Heart left ventricle (tissue), 16 donors: ENCODE measurements around the gene MORN2. TPM values are rescaled to one million over a fixed set of nuclear protein-coding genes. Genes with fewer than 3 reads are reported as not detected.

ENCODE experiments used
- ATAC-seq, 4 donors: fragments of 200-7000 bp; cut with Tn5 transposase; one replicate each; pipeline ENCODE4 v1.9.1; 2020 to 2022; ENCODE audit warnings: moderate library complexity in 4 of 4, mild to moderate bottlenecking in 3 of 4, moderate number of reproducible peaks in 1 of 4
- DNase-seq, 5 donors: peaks; one replicate each; pipeline ENCODE4 v3.0.0-alpha.2; 2020
- H3K27ac ChIP-seq, 12 donors: fragments of 200-600 bp; sonication (generic) in 4 of 12; one replicate each; pipeline versions ENCODE4 v1.5.0 to v1.8.0; 2016 to 2022; ENCODE audit warnings: mild to moderate bottlenecking in 2 of 12
- H3K27me3 ChIP-seq, 9 donors: fragments of 200-600 bp; sonication (generic) in 2 of 9; one replicate each; pipeline versions ENCODE4 v1.5.1 to v1.8.0; 2016 to 2022; ENCODE audit warnings: mild to moderate bottlenecking in 3 of 9
- H3K36me3 ChIP-seq, 9 donors: fragments of 200-600 bp; sonication (generic) in 2 of 9; one replicate each; pipeline versions ENCODE4 v1.5.0 to v1.8.0; 2018 to 2022; ENCODE audit warnings: mild to moderate bottlenecking in 2 of 9
- H3K4me1 ChIP-seq, 12 donors: fragments of 200-600 bp; sonication (generic) in 4 of 12; one replicate each; pipeline versions ENCODE4 v1.5.0 to v1.8.0; 2016 to 2022; ENCODE audit warnings: mild to moderate bottlenecking in 3 of 12
- H3K4me3 ChIP-seq, 12 donors: fragments of 200-600 bp; sonication (generic) in 4 of 12; one replicate each; pipeline versions ENCODE4 v1.5.0 to v1.8.0; 2017 to 2022; ENCODE audit warnings: mild to moderate bottlenecking in 9 of 12, moderate library complexity in 4 of 12
- H3K9me3 ChIP-seq, 12 donors: fragments of 200-600 bp; sonication (generic) in 4 of 12; one replicate each; pipeline versions ENCODE4 v1.5.0 to v1.8.0; 2016 to 2022; ENCODE audit warnings: mild to moderate bottlenecking in 1 of 12
- POLR2A ChIP-seq, 2 donors: fragments of 450-650 bp; IDR thresholded peaks; one replicate each; pipeline ENCODE4 v1.6.1; 2017; ENCODE audit warnings: antibody characterized with exemption in 2 of 2, mild to moderate bottlenecking in 2 of 2, moderate library complexity in 2 of 2
- WGBS, 4 donors: extraction: QIAGEN DNeasy Blood & Tissue Kit in 2 of 4; methylation state at CpG; one replicate each; pipeline versions ENCODE4 v1.1.5 to v1.1.7; 2013 to 2018; 5-methylcytosine and 5-hydroxymethylcytosine counted together
- intact Hi-C, 10 donors: fragments of 100-400 bp; cut with DNase I; formaldehyde crosslinking; loops; one replicate each; pipeline versions ENCODE4 v1.11.1 to v1.14.2; 2022
- polyA plus RNA-seq, 2 donors: library from polyadenylated mRNA; stranded (reverse); fragments of 200-250 nt; gene quantifications; one replicate each; pipeline ENCODE4 v1.2.3, GENCODE V29; 2013
- total RNA-seq, 9 donors: library from RNA; depleted of rRNA in 2 of 9; stranded (reverse); fragments of >200 nt in 2 of 9; fragmentation: NEBNext Ultra II Directional in 3 of 9; extraction: Animal tissue kit (Norgen Biotek cat#: 25700) in 3 of 9; gene quantifications; one replicate each; pipeline versions ENCODE4 v1.1.0 to v1.2.4, GENCODE V29; 2016 to 2023
- TF ChIP-seq, protein P1 (sequence below), 12 donors: fragments of 200-600 bp; sonication (generic) in 4 of 12; IDR thresholded peaks; one replicate each; pipeline versions ENCODE4 v1.5.0 to v1.8.0; 2018 to 2022; ENCODE audit warnings: antibody characterized with exemption in 12 of 12, mild to moderate bottlenecking in 5 of 12
- donor health status: ischemic (EF 13 %, LVEDD 7.1; RV severe dilation, severe dysfunction).
- donor health status: healthy with polysubstance abuse.
- donor health status: DM: no; HTN: yes; CAD: no.
- donor health status: DM: no; HTN: no; CAD: no.
- donor health status: ischemic (EF 25% LVEDD 6.9; RV normal size, moderate dysfunction).
- donor health status: ischemic (EF 25% LVEDD 5.7; RV mildly dilated, moderate dysfunction).
- donor health status: healthy.
- donor health status: DM: yes; HTN: yes; CAD: no.
- donor health status: ischemic (EF 35%, LVEDD 5.7; RV mildly dilated, moderate dysfunction).
- donor health status: nonischemic (EF 11% LVEDD 7.7; RV severe dilation, severe dysfunction).
- donor health status: DM: yes; HTN: yes; CAD: no.
- donor health status: PGD.
- donor health status: ischemic (EF 29% LVEDD 5.4; RV normal size, mild dysfunction).
- donor health status: nonischemic (EF 23%, LVEDD 6.1; RV moderate dilation, normal function).

Gene MORN2
- total and polyA plus RNA-seq, 11 donors = 10.5 to 39.8 (median 21.1) TPM

DNA sequence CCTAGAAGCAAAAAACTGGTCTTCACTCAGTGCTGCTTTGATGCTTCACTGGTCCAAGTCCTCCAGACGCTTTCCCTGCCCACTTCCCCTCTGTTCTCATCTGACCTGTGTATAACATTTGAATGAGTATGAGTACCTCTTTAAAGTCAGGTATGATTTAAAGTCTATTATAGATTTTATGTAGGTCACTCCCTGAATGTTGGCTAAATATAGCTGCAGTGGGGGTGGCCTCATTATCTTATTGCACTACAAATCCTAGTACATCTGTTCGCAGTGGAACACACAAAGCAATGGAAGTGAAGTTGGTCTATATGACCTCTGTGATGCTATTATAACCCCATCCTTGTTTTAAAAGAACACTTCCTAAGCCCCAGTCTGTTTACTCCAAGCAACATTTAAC lies 47.1 kb downstream of the MORN2 start:
- Histone ChIP-seq H3K36me3 (no peaks in the 10 kb centered on the region), H3K27ac (no peak overlapping the region), H3K4me3 (no peak overlapping the region), H3K27me3 (no peaks in the 10 kb centered on the region), H3K9me3 (no peaks in the 10 kb centered on the region), H3K4me1 (peaks cover 0 to 3% (median 0%) of the 10 kb centered on the region in 12 donors)
- ATAC-seq = peak in 3 of 4 donors; percentile 37 to 62 (median 46)
- intact Hi-C loops = no loop called here
- DNase-seq = no peak
- TF ChIP-seq, protein P1, sequence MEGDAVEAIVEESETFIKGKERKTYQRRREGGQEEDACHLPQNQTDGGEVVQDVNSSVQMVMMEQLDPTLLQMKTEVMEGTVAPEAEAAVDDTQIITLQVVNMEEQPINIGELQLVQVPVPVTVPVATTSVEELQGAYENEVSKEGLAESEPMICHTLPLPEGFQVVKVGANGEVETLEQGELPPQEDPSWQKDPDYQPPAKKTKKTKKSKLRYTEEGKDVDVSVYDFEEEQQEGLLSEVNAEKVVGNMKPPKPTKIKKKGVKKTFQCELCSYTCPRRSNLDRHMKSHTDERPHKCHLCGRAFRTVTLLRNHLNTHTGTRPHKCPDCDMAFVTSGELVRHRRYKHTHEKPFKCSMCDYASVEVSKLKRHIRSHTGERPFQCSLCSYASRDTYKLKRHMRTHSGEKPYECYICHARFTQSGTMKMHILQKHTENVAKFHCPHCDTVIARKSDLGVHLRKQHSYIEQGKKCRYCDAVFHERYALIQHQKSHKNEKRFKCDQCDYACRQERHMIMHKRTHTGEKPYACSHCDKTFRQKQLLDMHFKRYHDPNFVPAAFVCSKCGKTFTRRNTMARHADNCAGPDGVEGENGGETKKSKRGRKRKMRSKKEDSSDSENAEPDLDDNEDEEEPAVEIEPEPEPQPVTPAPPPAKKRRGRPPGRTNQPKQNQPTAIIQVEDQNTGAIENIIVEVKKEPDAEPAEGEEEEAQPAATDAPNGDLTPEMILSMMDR (IDR thresholded peaks at IDR 0.05) = no peak
- no peak for TF ChIP-seq POLR2A (IDR thresholded peaks at IDR 0.05)
- WGBS, 4 donors = 65 to 79% (median 72%) methylated on average over 2 of the region's 2 CpGs

DNA sequence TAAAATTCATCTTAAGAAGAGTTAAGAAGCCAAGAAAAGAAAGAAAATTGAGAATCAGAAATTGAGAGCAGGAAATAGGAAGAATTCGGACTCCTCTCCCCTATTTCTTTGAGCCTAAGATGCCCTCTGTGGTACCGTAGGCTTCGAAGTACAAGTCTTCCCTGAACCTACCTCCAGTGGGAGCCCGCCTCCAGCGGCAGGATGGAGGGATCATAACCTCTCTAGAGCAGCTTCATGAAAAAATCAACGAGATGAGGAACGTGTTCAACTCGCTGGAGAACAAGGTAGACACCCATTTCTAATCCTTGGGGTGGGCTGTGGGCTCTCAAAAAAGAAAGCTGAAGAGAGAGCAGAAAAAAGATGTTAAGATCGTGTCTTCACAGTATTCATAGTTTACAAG lies 50.2 kb downstream of the MORN2 start:
- Histone ChIP-seq H3K27ac (no peak overlapping the region), H3K36me3 (no peaks in the 10 kb centered on the region), H3K27me3 (no peaks in the 10 kb centered on the region), H3K4me3 (no peak overlapping the region), H3K4me1 (peaks cover 0 to 3% (median 0%) of the 10 kb centered on the region in 12 donors), H3K9me3 (no peaks in the 10 kb centered on the region)
- ATAC-seq (no peak), DNase-seq (no peak)
- TF ChIP-seq POLR2A (IDR thresholded peaks at IDR 0.05) = no peak
- WGBS, 4 donors = 64 to 79% (median 72%) methylated on average over 9 of the region's 9 CpGs
- intact Hi-C loops = no loop called here

DNA sequence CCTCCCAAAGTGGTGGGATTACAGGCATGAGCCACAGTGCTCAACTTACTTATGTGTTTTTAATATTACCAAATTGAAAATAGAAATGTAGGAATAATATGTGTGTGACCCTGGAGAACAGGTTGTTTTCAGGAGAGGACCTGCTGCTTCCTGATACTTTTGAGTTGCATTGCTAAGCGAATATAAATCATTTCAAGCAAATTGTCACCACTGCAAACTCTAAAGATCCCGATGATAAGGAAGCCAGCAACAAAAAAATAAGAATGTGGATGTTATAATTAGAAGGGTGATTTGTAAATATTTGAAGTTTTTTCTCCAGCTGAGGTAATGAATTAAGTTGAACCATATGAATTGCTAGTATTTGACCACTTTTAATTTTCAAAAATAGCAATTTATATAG lies 54.8 kb downstream of the MORN2 start:
- ATAC-seq = no peak
- intact Hi-C loops = no loop called here
- no peak for DNase-seq
- Histone ChIP-seq H3K4me1 (peaks cover 0 to 6% (median 0%) of the 10 kb centered on the region in 12 donors), H3K36me3 (no peaks in the 10 kb centered on the region), H3K27ac (no peak overlapping the region), H3K27me3 (no peaks in the 10 kb centered on the region), H3K4me3 (no peak overlapping the region), H3K9me3 (no peaks in the 10 kb centered on the region)
- TF ChIP-seq, protein P1 (IDR thresholded peaks at IDR 0.05) = no peak
- TF ChIP-seq POLR2A (IDR thresholded peaks at IDR 0.05) = no peak
- WGBS, 4 donors = 89 to 96% (median 94%) methylated on average over 2 of the region's 2 CpGs

Other genes starting within 250 kb of the MORN2 start
- gene GALM, start 209.9 kb upstream of the MORN2 start, total RNA-seq = 10 to 100 TPM in 8 of 9 donors, 1 to 10 TPM in 1; 6.3 to 25.3 (median 11.9) TPM
- gene GALM, start 209.9 kb upstream of the MORN2 start, polyA plus RNA-seq = 1 to 10 TPM; 8.2 to 9.9 TPM
- 10 to 100 TPM; 28.1 to 75.0 (median 43.9) TPM for gene SRSF7, start 124.6 kb upstream of the MORN2 start, total RNA-seq
- gene SRSF7, start 124.6 kb upstream of the MORN2 start, polyA plus RNA-seq = 100 to 1,000 TPM in 1 of 2 donors, 10 to 100 TPM in 1; 42.2 to 101 TPM
- 1 to 10 TPM; 4.0 to 9.8 (median 7.2) TPM for gene GEMIN6, start 97.8 kb upstream of the MORN2 start, total RNA-seq
- gene GEMIN6, start 97.8 kb upstream of the MORN2 start, polyA plus RNA-seq = 1 to 10 TPM; 6.8 to 9.0 TPM
- 10 to 100 TPM in 3 of 9 donors, 1 to 10 TPM in 6; 5.6 to 15.0 (median 9.6) TPM for gene DHX57, start within 50 bp of the MORN2 start, total RNA-seq
- 1 to 10 TPM; 4.1 to 7.5 TPM for gene DHX57, start within 50 bp of the MORN2 start, polyA plus RNA-seq
- 1 to 10 TPM in 1 of 9 donors, under 1 TPM in 7, not detected in 1; 0.22 to 2.5 (median 0.35) TPM for gene ARHGEF33, start 13.9 kb downstream of the MORN2 start, total RNA-seq
- under 1 TPM; 0.18 to 0.30 TPM for gene ARHGEF33, start 13.9 kb downstream of the MORN2 start, polyA plus RNA-seq
- 10 to 100 TPM; 17.6 to 54.5 (median 29.5) TPM for gene SOS1, start 245.1 kb downstream of the MORN2 start, total RNA-seq
- 10 to 100 TPM in 1 of 2 donors, 1 to 10 TPM in 1; 4.7 to 12.7 TPM for gene SOS1, start 245.1 kb downstream of the MORN2 start, polyA plus RNA-seq